HUES64 (cell line): ENCODE measurements around the gene YIPF7.

Source experiments
- H3K27ac ChIP-seq: 2 replicates; pipeline ENCODE4 v1.7.0; 2013; ENCODE audit warnings: low read depth, low read length, inconsistent platforms
- H3K27me3 ChIP-seq: 2 replicates; pipeline ENCODE4 v1.6.1; 2013; ENCODE audit warnings: mild to moderate bottlenecking, low read length; ENCODE audit not compliant: insufficient read depth
- H3K36me3 ChIP-seq: 2 replicates; pipeline ENCODE4 v1.6.1; 2013; ENCODE audit warnings: mild to moderate bottlenecking, low read length; ENCODE audit not compliant: insufficient read depth
- H3K4me1 ChIP-seq: 2 replicates; pipeline ENCODE4 v1.6.1; 2013; ENCODE audit warnings: mild to moderate bottlenecking, low read length, moderate library complexity; ENCODE audit not compliant: insufficient read depth
- H3K4me3 ChIP-seq: 2 replicates; pipeline ENCODE4 v1.5.1; 2013; ENCODE audit warnings: mild to moderate bottlenecking, low read length, moderate library complexity
- H3K9ac ChIP-seq: 2 replicates; pipeline ENCODE4 v1.6.1; 2013; ENCODE audit warnings: mild to moderate bottlenecking, low read depth, low read length
- H3K9me3 ChIP-seq: 2 replicates; pipeline ENCODE4 v1.6.1; 2013; ENCODE audit warnings: low read depth, low read length; ENCODE audit not compliant: insufficient read depth
- WGBS: fragments of 150-250, 120-280 bp; methylation state at CpG from one replicate; pipeline ENCODE4 v1.1.7; 2013; ENCODE audit warnings: missing lambda C conversion rate; 5-methylcytosine and 5-hydroxymethylcytosine counted together

The YIPF7 gene

GRCh38 chr4:44663539-44664263 is 12.3 kb upstream of the YIPF7 start:
- no peaks in the 10 kb centered on the region for H3K36me3 ChIP-seq
- H3K27ac ChIP-seq = no peak overlapping the region
- no peak overlapping the region for H3K9ac ChIP-seq
- H3K4me3 ChIP-seq = no peak overlapping the region
- no peaks in the 10 kb centered on the region for H3K9me3 ChIP-seq
- no peaks in the 10 kb centered on the region for H3K4me1 ChIP-seq
- no peaks in the 10 kb centered on the region for H3K27me3 ChIP-seq
- 94% methylated on average over 19 of the region's 20 CpGs for WGBS

- Histone ChIP-seq H3K9ac (no peak overlapping the region), H3K4me3 (no peak overlapping the region), H3K36me3 (no peaks in the 10 kb centered on the region), H3K27ac (no peak overlapping the region), H3K9me3 (no peaks in the 10 kb centered on the region), H3K27me3 (no peaks in the 10 kb centered on the region), H3K4me1 (no peaks in the 10 kb centered on the region)
- WGBS = 43% methylated on average over 2 of the region's 2 CpGs
These were observed 11.2 kb upstream of the YIPF7 start for GRCh38 chr4:44662623-44663005.

- no CpG with 5 or more reads among the region's 1 CpG for WGBS
- Histone ChIP-seq H3K27me3 (no peaks in the 10 kb centered on the region), H3K36me3 (no peaks in the 10 kb centered on the region), H3K4me1 (no peaks in the 10 kb centered on the region), H3K9ac (no peak overlapping the region), H3K27ac (no peak overlapping the region), H3K9me3 (no peaks in the 10 kb centered on the region), H3K4me3 (no peak overlapping the region)
These were observed 10.7 kb upstream of the YIPF7 start for GRCh38 chr4:44661940-44662622.

- H3K4me1 ChIP-seq = no peaks in the 10 kb centered on the region
- 49% methylated on average over 3 of the region's 3 CpGs for WGBS
- H3K9ac ChIP-seq = no peak overlapping the region
- H3K36me3 ChIP-seq = no peaks in the 10 kb centered on the region
- H3K27ac ChIP-seq = no peak overlapping the region
- no peaks in the 10 kb centered on the region for H3K27me3 ChIP-seq
- no peaks in the 10 kb centered on the region for H3K9me3 ChIP-seq
- no peak overlapping the region for H3K4me3 ChIP-seq
These were observed 9.0 kb upstream of the YIPF7 start for GRCh38 chr4:44660396-44660795.

- peaks cover 6% of the 10 kb centered on the region; the same call in 1 of the 2 replicates for H3K27me3 ChIP-seq
- no peak overlapping the region for H3K27ac ChIP-seq
- 89% methylated on average over 1 of the region's 1 CpG for WGBS
- H3K9me3 ChIP-seq = no peaks in the 10 kb centered on the region
- no peaks in the 10 kb centered on the region for H3K4me1 ChIP-seq
- H3K4me3 ChIP-seq = no peak overlapping the region
- H3K9ac ChIP-seq = no peak overlapping the region
- H3K36me3 ChIP-seq = no peaks in the 10 kb centered on the region
These were observed 577 bp upstream of the YIPF7 start for GRCh38 chr4:44652002-44652401.

- no peak overlapping the region for H3K27ac ChIP-seq
- H3K9me3 ChIP-seq = peaks cover 20% of the 10 kb centered on the region; the same call in 1 of the 2 replicates
- WGBS = 89% methylated on average over 1 of the region's 1 CpG
- H3K4me3 ChIP-seq = no peak overlapping the region
- no peaks in the 10 kb centered on the region for H3K36me3 ChIP-seq
- H3K4me1 ChIP-seq = no peaks in the 10 kb centered on the region
- H3K27me3 ChIP-seq = no peaks in the 10 kb centered on the region
- no peak overlapping the region for H3K9ac ChIP-seq
These were observed 5.3 kb downstream of the YIPF7 start for GRCh38 chr4:44646151-44646550.

GRCh38 chr4:44638091-44638490 is 13.3 kb downstream of the YIPF7 start:
- Histone ChIP-seq H3K27me3 (no peaks in the 10 kb centered on the region), H3K9me3 (peaks cover 5% of the 10 kb centered on the region; the same call in 1 of the 2 replicates)
- WGBS = 94% methylated on average over 4 of the region's 4 CpGs

GRCh38 chr4:44632733-44633132 is 18.7 kb downstream of the YIPF7 start:
- H3K9me3 ChIP-seq = no peaks in the 10 kb centered on the region
- no peak overlapping the region for H3K27ac ChIP-seq
- no peaks in the 10 kb centered on the region for H3K27me3 ChIP-seq
- H3K9ac ChIP-seq = no peak overlapping the region
- 87% methylated on average over 8 of the region's 8 CpGs for WGBS
- H3K4me3 ChIP-seq = no peak overlapping the region
- no peaks in the 10 kb centered on the region for H3K36me3 ChIP-seq
- H3K4me1 ChIP-seq = no peaks in the 10 kb centered on the region

More at GRCh38 chr4:44638091-44638490, 13.3 kb downstream of the YIPF7 start:
- no peaks in the 10 kb centered on the region for H3K4me1 ChIP-seq
- no peak overlapping the region for H3K27ac ChIP-seq
- no peak overlapping the region for H3K4me3 ChIP-seq
- no peaks in the 10 kb centered on the region for H3K36me3 ChIP-seq
- H3K9ac ChIP-seq = no peak overlapping the region

GRCh38 chr4:44632089-44632488 is 19.3 kb downstream of the YIPF7 start:
- no peak overlapping the region for H3K27ac ChIP-seq
- no peak overlapping the region for H3K9ac ChIP-seq
- no peak overlapping the region for H3K4me3 ChIP-seq
- H3K9me3 ChIP-seq = no peaks in the 10 kb centered on the region
- no peaks in the 10 kb centered on the region for H3K36me3 ChIP-seq
- H3K27me3 ChIP-seq = no peaks in the 10 kb centered on the region
- no peaks in the 10 kb centered on the region for H3K4me1 ChIP-seq
- 75% methylated on average over 4 of the region's 4 CpGs for WGBS

- Histone ChIP-seq H3K27me3 (no peaks in the 10 kb centered on the region), H3K9ac (no peak overlapping the region), H3K36me3 (no peaks in the 10 kb centered on the region), H3K4me3 (no peak overlapping the region), H3K27ac (no peak overlapping the region), H3K9me3 (no peaks in the 10 kb centered on the region), H3K4me1 (no peaks in the 10 kb centered on the region)
- 1% methylated on average over 2 of the region's 2 CpGs for WGBS
These were observed 22.1 kb downstream of the YIPF7 start for GRCh38 chr4:44629280-44629866.

GRCh38 chr4:44623676-44624075 is 27.7 kb downstream of the YIPF7 start:
- H3K9ac ChIP-seq = no peak overlapping the region
- H3K27ac ChIP-seq = no peak overlapping the region
- H3K4me1 ChIP-seq = no peaks in the 10 kb centered on the region
- H3K9me3 ChIP-seq = no peaks in the 10 kb centered on the region
- no peaks in the 10 kb centered on the region for H3K36me3 ChIP-seq
- no peaks in the 10 kb centered on the region for H3K27me3 ChIP-seq
- no peak overlapping the region for H3K4me3 ChIP-seq
- 80% methylated on average over 1 of the region's 1 CpG for WGBS
